Upper lobe of left lung (tissue), 4 donors: ENCODE results near the gene TMPRSS9.

Source experiments
- CTCF ChIP-seq, 6 experiments: fragments of 450-650 bp in 4 of 6; fragments of 200-600 bp in 2 of 6; sonication (generic) in 2 of 6; IDR thresholded peaks; one replicate each; pipeline ENCODE4 v1.5.1; 2016 to 2019; ENCODE audit warnings: antibody characterized with exemption in 6 of 6
- EP300 ChIP-seq, 4 donors: sonication (generic); formaldehyde crosslinking; IDR thresholded peaks; one replicate each; pipeline ENCODE4 v1.5.1; 2017; ENCODE audit warnings: antibody characterized with exemption in 4 of 4, control low read depth in 2 of 4
- POLR2A ChIP-seq, 4 donors: fragments of 450-650 bp; IDR thresholded peaks; one replicate each; pipeline ENCODE4 v1.5.1; 2016 to 2017; ENCODE audit warnings: antibody characterized with exemption in 4 of 4, mild to moderate bottlenecking in 2 of 4
- POLR2AphosphoS5 ChIP-seq, 2 donors: sonication (generic); formaldehyde crosslinking; IDR thresholded peaks; one replicate each; pipeline ENCODE4 v1.5.1; 2017; ENCODE audit warnings: antibody characterized with exemption in 2 of 2

GRCh38 chr19:2334986-2335846 lies 24.8 kb upstream of the TMPRSS9 start:
- no peak for TF ChIP-seq CTCF (IDR thresholded peaks at IDR 0.05)
- TF ChIP-seq EP300 (IDR thresholded peaks at IDR 0.05), result no peak
- TF ChIP-seq POLR2A (IDR thresholded peaks at IDR 0.05), result no peak
- no peak for TF ChIP-seq POLR2AphosphoS5 (IDR thresholded peaks at IDR 0.05)
